Type B pancreatic cell (in vitro differentiated cells): Measurements from ENCODE around the gene EZR. TPM values are rescaled to one million over a fixed set of nuclear protein-coding genes. Genes with fewer than 3 reads are reported as not detected.

ENCODE experiments used
- DNase-seq: peaks from one replicate; pipeline ENCODE4 v3.0.0; 2021; ENCODE audit warnings: mixed read lengths; ENCODE audit not compliant: unreplicated experiment; ENCODE audit errors: extremely low spot score
- H3K27ac Mint-ChIP-seq: 2 replicates; pipeline ENCODE4 v1.8.0; 2021; ENCODE audit warnings: mild to moderate bottlenecking, mixed read lengths
- H3K27me3 Mint-ChIP-seq: 2 replicates; pipeline ENCODE4 v1.8.0; 2021; ENCODE audit warnings: mixed read lengths
- H3K36me3 Mint-ChIP-seq: 2 replicates; pipeline ENCODE4 v1.8.0; 2021; ENCODE audit warnings: mixed read lengths
- H3K4me1 Mint-ChIP-seq: one replicate; pipeline ENCODE4 v1.8.0; 2021; ENCODE audit warnings: mixed read lengths; ENCODE audit not compliant: unreplicated experiment
- H3K4me3 Mint-ChIP-seq: 2 replicates; pipeline ENCODE4 v1.8.0; 2021; ENCODE audit warnings: mild to moderate bottlenecking, mixed read lengths
- H3K9me3 Mint-ChIP-seq: 2 replicates; pipeline ENCODE4 v1.8.0; 2021; ENCODE audit warnings: mixed read lengths
- CTCF ChIP-seq: fragments of 200-600 bp; sonication (generic); conservative IDR thresholded peaks from 2 replicates; pipeline ENCODE4 v1.5.0; 2021; ENCODE audit warnings: antibody characterized with exemption, mild to moderate bottlenecking
- total RNA-seq: library from RNA; stranded (reverse); gene quantifications from 2 replicates; pipeline ENCODE4 v1.2.1, GENCODE V29; 2021; ENCODE audit warnings: low replicate concordance

The EZR gene
- total RNA-seq, 1 donor from 2014 or later = 166 TPM

- H3K27ac Mint-ChIP-seq = peak overlapping the region; percentile 62
- no peak for TF ChIP-seq CTCF
- H3K27me3 Mint-ChIP-seq = peaks cover 6% of the 10 kb centered on the region
- peak overlapping the region; percentile 100 for H3K4me3 Mint-ChIP-seq
- H3K36me3 Mint-ChIP-seq = peaks cover 40% of the 10 kb centered on the region
- peak; percentile 76 for DNase-seq
- H3K9me3 Mint-ChIP-seq = peaks cover 5% of the 10 kb centered on the region
- peaks cover 31% of the 10 kb centered on the region for H3K4me1 Mint-ChIP-seq
Observed at GRCh38 chr6:158818581-158819212, 471 bp downstream of the EZR start.

GRCh38 chr6:158817728-158818580 lies 1.2 kb downstream of the EZR start:
- Mint-ChIP-seq H3K27ac (peak overlapping the region; percentile 96), H3K4me1 (peaks cover 37% of the 10 kb centered on the region), H3K4me3 (peak overlapping the region; percentile 100), H3K27me3 (peaks cover 6% of the 10 kb centered on the region), H3K36me3 (peaks cover 45% of the 10 kb centered on the region), H3K9me3 (peaks cover 8% of the 10 kb centered on the region)
- TF ChIP-seq CTCF = no peak
- peak; percentile 82 for DNase-seq

- TF ChIP-seq CTCF = no peak
- Mint-ChIP-seq H3K9me3 (peaks cover 10% of the 10 kb centered on the region), H3K36me3 (peaks cover 49% of the 10 kb centered on the region), H3K27me3 (peaks cover 6% of the 10 kb centered on the region), H3K4me1 (peaks cover 43% of the 10 kb centered on the region), H3K4me3 (peak overlapping the region; percentile 100), H3K27ac (peak overlapping the region; percentile 96)
- DNase-seq = no peak
Observed at GRCh38 chr6:158816803-158817727, 2.1 kb downstream of the EZR start.

GRCh38 chr6:158816329-158816728 lies 2.8 kb downstream of the EZR start:
- TF ChIP-seq CTCF = no peak
- Mint-ChIP-seq H3K4me3 (peak overlapping the region; percentile 100), H3K36me3 (peaks cover 49% of the 10 kb centered on the region), H3K9me3 (peaks cover 10% of the 10 kb centered on the region), H3K27me3 (peaks cover 6% of the 10 kb centered on the region), H3K4me1 (peaks cover 43% of the 10 kb centered on the region), H3K27ac (peak overlapping the region; percentile 96)
- DNase-seq = no peak

GRCh38 chr6:158815907-158816306 lies 3.3 kb downstream of the EZR start:
- Mint-ChIP-seq H3K36me3 (peaks cover 49% of the 10 kb centered on the region), H3K27ac (peak overlapping the region; percentile 96), H3K27me3 (peaks cover 6% of the 10 kb centered on the region), H3K4me3 (peak overlapping the region; percentile 100), H3K9me3 (peaks cover 10% of the 10 kb centered on the region), H3K4me1 (peaks cover 43% of the 10 kb centered on the region)
- no peak for TF ChIP-seq CTCF
- DNase-seq = no peak
